Left renal cortex interstitium (tissue), 4 donors: ENCODE measurements around the gene SERPINA5. TPM values are rescaled to one million over a fixed set of nuclear protein-coding genes. Genes with fewer than 3 reads are reported as not detected.

Experiments used
- DNase-seq, 4 donors: peaks; one replicate each; pipeline ENCODE4 v3.0.0-alpha.2; 2013; ENCODE audit warnings: low read depth in 4 of 4, low spot score in 2 of 4, missing footprints in 1 of 4
- polyA plus RNA-seq, 4 donors: library from polyadenylated mRNA; unstranded; fragments of 120-200 nt; gene quantifications; one replicate each; pipeline ENCODE4 v1.2.1, GENCODE V29; 2013; ENCODE audit not compliant: insufficient read length in 4 of 4

Gene SERPINA5, protein sequence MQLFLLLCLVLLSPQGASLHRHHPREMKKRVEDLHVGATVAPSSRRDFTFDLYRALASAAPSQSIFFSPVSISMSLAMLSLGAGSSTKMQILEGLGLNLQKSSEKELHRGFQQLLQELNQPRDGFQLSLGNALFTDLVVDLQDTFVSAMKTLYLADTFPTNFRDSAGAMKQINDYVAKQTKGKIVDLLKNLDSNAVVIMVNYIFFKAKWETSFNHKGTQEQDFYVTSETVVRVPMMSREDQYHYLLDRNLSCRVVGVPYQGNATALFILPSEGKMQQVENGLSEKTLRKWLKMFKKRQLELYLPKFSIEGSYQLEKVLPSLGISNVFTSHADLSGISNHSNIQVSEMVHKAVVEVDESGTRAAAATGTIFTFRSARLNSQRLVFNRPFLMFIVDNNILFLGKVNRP
- 10 to 100 TPM in 2 of 4 donors, 1 to 10 TPM in 2; 9.1 to 17.1 (median 11.8) TPM for polyA plus RNA-seq

DNA sequence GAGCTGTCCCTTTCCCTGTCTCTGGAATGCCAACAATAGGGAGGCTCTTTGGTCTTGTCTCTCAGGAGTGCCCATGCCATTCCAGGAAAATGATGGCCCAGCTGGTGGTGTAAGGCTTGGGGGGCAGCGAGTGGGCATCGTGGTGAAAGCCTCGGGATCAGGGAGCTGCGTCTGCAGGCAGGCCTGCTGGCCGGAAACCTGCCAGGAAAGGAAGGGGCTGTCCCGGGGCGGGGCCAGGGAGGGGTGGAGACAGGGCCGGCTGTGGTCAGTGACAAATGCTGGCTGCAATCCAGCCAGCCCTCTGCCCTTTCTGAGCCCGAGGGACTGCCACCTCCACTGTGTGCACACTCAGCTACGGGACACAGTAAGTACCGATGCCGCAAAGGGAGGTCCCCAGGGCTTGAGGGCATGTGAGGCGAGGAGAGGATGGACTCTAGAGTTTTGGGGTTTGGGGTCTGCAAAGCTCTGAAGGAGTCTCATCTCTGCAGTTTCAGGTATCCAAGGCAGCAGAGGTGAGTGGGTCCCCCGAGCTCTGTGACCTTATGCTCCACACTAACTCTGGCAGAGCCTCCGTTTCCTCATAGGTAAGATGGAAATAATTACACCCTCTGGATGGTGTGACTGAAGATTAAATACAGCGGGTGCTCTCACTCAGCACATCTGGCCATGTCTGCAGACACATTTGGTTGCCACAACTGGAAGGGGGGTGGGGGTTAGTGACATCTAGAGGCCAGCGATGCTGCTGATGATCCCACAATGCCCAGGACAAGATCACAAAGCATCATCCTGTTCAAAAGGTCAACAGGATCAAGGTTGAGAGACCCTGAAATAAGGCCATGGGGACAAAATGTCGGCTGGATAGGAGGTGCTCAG is at the start of gene SERPINA5:
TSS of gene SERPINA5 (plus strand) at position 300 of the 873 bp plus-strand sequence. CDS start 5,937 bp downstream, outside the sequence.
- DNase-seq: no peak

DNA sequence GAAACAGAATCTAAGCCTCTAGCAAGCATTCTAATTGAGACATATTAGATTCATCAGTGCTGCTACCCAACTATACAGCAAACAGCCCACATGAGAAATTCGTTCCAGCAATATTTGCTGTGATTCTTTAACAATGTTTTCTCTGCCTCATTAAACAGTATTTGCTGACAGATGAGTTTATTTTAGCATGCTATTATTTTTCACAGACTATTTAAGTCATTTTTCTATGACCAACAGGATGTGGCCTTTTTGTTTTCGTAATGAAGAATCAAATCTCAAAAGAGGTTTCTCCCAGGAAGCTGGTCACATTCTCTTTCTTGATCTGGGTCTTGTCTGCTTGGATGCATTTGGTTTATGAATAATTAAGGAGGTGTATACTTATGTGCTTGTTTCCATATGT is 48.8 kb upstream of the SERPINA5 start:
- DNase-seq: no peak

- no peak for DNase-seq
These were observed 45.7 kb upstream of the SERPINA5 start for GRCh38 chr14:94535506-94535905.

DNA sequence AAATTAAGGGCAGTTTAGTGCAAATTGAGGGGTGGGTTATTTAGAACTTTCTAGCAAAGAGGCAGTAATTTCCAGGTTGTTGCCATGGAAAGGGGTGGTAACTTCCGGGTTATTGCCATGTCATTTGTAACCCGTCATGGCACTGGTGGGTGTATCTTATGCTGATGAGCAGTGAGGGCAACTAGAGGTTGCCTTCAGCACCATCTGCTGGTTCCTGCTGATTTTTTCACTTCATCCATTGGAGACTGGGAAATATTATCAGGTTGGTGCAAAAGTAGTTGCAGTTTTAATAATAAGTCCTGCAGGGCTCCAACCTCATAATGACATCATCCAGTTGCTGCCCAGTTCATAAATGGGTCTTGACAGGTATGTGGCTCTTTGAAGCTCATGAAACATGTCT is 44.4 kb upstream of the SERPINA5 start:
- no peak for DNase-seq

- DNase-seq: no peak
These were observed 43.0 kb upstream of the SERPINA5 start for GRCh38 chr14:94538070-94538740.

GRCh38 chr14:94539181-94539580 is 42.0 kb upstream of the SERPINA5 start:
- DNase-seq: no peak

DNA sequence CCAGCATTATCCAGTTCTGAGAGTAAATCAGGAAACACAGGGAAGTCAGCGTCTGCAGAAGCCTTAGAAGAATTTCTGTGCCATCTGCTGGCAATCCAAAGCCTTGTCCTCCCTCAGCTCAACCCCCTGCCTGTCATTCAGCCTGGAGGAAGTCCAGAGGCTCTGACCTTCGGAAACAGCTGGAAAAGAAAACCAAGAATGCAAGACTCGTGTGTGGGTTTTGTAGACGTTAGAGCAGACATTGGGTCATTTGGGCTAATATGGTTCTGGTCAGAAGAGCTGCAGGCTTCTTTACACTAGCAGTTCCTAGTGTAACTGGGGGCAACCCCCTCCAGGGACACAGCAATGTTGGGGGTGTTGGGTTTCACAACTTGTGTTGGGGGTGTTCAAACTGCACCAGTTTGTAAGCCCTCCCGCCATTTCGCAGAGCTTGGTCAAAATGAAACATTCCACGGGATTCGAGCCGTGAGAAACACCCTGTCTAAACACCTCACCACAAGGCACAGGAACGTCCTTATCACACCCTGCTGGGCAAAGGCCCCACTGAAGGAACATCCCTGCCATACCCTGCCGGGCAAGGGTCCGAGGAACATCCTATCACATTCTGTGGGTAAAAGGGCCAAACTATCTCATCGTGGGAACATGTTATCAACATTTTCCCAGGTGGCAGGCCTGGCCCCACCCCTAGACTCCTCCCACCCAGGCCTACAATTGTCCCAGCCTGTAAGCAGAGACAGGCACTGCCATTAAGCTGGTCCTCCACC is 41.0 kb upstream of the SERPINA5 start:
- peak in 1 of 4 donors; percentile 21 for DNase-seq

- no peak for DNase-seq
These were observed 39.8 kb upstream of the SERPINA5 start for GRCh38 chr14:94541234-94541975.

GRCh38 chr14:94542111-94542810 is 39.0 kb upstream of the SERPINA5 start:
- no peak for DNase-seq

DNA sequence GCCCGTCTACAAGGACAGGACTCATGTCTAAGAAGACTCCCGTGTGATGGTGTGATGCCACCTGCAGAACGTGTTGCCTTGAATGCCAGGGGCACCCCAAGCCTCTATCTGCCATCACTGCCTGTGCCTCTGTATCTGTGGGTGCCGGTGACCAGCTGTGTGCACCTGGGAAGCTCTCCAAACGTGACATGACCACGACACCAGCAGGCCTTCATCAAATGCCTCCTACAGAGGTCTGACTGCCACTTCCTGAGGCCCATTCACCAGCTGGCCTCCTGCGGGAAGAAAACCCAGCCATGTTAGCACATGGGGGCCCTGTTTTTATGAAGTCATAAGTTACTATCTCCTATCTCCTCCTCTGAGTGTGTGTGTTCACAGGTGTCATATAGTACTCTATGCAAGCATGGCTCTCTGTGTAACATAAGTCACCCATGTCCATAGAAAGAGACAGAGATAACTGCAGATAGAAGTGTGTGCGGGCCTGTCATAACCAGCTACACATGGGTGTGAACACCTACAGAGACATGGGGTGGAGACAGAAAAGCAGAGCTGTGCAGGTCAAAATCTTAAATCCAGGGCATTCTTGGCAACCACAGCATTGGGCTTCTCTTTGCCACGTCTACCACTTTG is 38.3 kb upstream of the SERPINA5 start:
- DNase-seq: no peak

DNA sequence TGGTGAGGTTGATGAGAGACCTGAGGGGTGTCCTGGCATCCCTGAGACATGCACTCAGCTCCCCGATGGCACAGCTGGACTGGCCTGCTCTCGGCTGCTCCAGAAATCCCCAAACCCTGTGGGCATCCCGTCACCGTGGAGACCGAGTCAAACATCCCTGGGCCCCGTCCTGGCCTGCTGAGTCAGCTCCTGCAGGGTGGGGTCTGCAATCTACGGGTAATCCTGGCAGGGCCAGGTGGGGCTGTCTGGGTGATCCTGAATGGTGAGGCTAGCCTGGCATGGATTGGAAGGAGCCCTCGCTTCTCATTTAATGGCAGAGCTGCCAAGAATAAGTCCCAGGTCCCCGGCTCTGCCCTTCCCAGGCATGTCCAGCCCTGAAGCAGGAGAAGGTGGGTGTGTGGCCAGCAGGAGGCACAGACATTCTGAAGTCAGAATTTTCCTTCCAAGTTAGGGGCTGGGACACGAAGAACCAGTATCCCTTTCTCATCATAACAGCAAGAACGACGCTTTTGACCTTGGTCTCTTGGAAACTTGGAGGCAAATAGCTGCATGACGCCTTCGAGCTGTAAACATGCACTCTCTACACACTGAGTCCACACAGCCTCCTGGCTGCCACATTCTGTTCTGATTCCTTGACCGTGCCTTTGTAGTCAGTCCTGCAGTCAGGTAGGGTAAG is 37.6 kb upstream of the SERPINA5 start:
- DNase-seq: no peak

DNA sequence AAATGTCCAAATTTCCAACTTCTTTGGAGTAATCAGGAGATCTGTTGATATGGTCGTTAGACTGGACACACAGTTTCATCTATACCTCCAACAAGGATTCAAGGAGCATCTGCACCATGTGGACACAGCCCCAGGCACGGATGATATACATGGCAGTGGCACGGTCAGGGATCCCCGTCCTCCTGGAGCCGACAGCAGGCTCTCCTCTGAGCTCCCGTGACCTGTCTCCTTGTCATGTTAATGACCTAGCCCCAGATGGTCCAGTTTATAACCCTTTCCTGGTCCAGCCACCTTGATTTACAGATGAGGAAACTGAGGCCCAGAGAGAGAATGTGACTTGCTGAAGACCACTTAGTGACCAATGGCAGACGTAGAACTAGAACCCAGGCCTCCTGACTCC is 36.5 kb upstream of the SERPINA5 start:
- DNase-seq: no peak

- no peak for DNase-seq
These were observed 35.9 kb upstream of the SERPINA5 start for GRCh38 chr14:94545131-94545841.

GRCh38 chr14:94547151-94547680 is 34.0 kb upstream of the SERPINA5 start:
- no peak for DNase-seq

- no peak for DNase-seq
These were observed 33.5 kb upstream of the SERPINA5 start for GRCh38 chr14:94547726-94548125.

DNA sequence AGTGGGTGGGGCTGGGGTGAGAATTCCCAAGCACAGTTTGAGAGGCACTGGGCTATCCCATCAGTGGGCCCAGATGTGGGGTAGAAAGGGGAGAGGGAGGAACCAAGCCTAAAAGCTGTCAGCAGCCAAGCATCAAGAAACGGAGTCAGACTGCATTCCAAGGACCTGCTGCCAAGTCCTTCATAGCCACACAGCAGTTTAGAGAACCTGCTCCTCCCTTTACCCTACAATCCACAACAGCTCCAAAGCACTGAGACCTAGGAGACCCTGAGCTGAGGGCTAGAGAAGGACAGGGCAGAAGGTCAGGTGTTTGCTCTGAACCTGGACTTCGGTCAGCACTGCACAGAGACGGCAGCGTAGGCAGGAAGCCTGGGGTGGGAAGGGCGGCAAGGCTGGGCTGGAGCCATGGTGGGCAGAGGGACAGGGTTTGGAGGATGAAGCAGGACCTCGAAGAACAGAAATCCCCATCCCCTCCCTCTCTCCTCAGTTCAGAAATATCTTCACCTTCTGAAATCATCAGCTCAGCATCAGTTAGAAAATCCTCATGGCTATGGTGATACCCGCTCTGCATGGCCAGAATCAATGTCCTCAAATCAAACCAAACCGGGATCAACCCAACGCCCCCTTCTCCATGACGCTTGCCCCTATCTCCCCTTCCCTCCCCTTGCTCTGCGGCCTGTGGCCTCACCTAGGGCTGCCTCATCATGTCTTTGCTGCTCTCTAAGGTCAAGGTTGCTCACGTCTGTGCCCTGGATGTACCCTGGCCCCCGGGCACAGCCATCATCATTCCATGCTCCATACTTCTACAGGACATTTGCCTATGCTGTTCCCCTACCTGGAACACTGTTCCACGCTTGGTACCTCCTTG is 32.9 kb upstream of the SERPINA5 start:
- no peak for DNase-seq
